ENCODE data around the gene TPRG1L.

Gene TPRG1L

GRCh38 chr1:3644273-3644672, 19.5 kb downstream of the TPRG1L start:
- Histone ChIP-seq H4K20me1 (ENCODE audit: insufficient read depth, low read length) (no peaks in the 10 kb centered on the region), H3K36me3 (replicated peaks; ENCODE audit: low read depth, low read length) (peaks cover 31% of the 10 kb centered on the region), H3K9ac (ENCODE audit: low read length) (no peak overlapping the region), H3K27me3 (ENCODE audit: low read depth, low read length) (no peaks in the 10 kb centered on the region), H3K9me3 (ENCODE audit: insufficient read depth, low read length) (no peaks in the 10 kb centered on the region), H2AFZ (ENCODE audit: low read depth, low read length) (no peak overlapping the region), H3K79me2 (ENCODE audit: low read length) (peaks cover 4% of the 10 kb centered on the region), H3K4me1 (ENCODE audit: low read length) (peaks cover 17% of the 10 kb centered on the region), H3K27ac (ENCODE audit: low read length) (no peak overlapping the region), H3K4me3 (ENCODE audit: low read length) (no peak overlapping the region), H3K4me2 (ENCODE audit: low read length) (no peak overlapping the region)
- TF ChIP-seq CTCF (IDR thresholded peaks at IDR 0.05; ENCODE audit: low read depth, low read length) (no peak), EZH2phosphoT487 (IDR thresholded peaks at IDR 0.05; ENCODE audit: low read depth) (no peak)

GRCh38 chr1:3645247-3645646, 20.4 kb downstream of the TPRG1L start:
- no peaks in the 10 kb centered on the region for H3K9me3 ChIP-seq (ENCODE audit: insufficient read depth, low read length)
- no peak overlapping the region for H3K4me2 ChIP-seq (ENCODE audit: low read length)
- H3K4me1 ChIP-seq (ENCODE audit: low read length): peaks cover 17% of the 10 kb centered on the region
- no peaks in the 10 kb centered on the region for H4K20me1 ChIP-seq (ENCODE audit: insufficient read depth, low read length)
- H3K9ac ChIP-seq (ENCODE audit: low read length): no peak overlapping the region
- H3K79me2 ChIP-seq (ENCODE audit: low read length): peaks cover 9% of the 10 kb centered on the region
- no peaks in the 10 kb centered on the region for H3K27me3 ChIP-seq (ENCODE audit: low read depth, low read length)
- TF ChIP-seq EZH2phosphoT487 (IDR thresholded peaks at IDR 0.05; ENCODE audit: low read depth): no peak
- no peak for TF ChIP-seq CTCF (IDR thresholded peaks at IDR 0.05; ENCODE audit: low read depth, low read length)
- no peak overlapping the region for H2AFZ ChIP-seq (ENCODE audit: low read depth, low read length)
- H3K27ac ChIP-seq (ENCODE audit: low read length): no peak overlapping the region
- H3K36me3 ChIP-seq (replicated peaks; ENCODE audit: low read depth, low read length): peaks cover 31% of the 10 kb centered on the region
- H3K4me3 ChIP-seq (ENCODE audit: low read length): no peak overlapping the region

GRCh38 chr1:3645666-3646355, 21.0 kb downstream of the TPRG1L start:
- H3K9ac ChIP-seq (ENCODE audit: low read length): no peak overlapping the region
- TF ChIP-seq EZH2phosphoT487 (IDR thresholded peaks at IDR 0.05; ENCODE audit: low read depth): no peak
- no peak for TF ChIP-seq CTCF (IDR thresholded peaks at IDR 0.05; ENCODE audit: low read depth, low read length)
- H3K79me2 ChIP-seq (ENCODE audit: low read length): peaks cover 9% of the 10 kb centered on the region
- H3K4me2 ChIP-seq (ENCODE audit: low read length): no peak overlapping the region
- H2AFZ ChIP-seq (ENCODE audit: low read depth, low read length): no peak overlapping the region
- H3K9me3 ChIP-seq (ENCODE audit: insufficient read depth, low read length): no peaks in the 10 kb centered on the region
- H4K20me1 ChIP-seq (ENCODE audit: insufficient read depth, low read length): no peaks in the 10 kb centered on the region
- H3K4me1 ChIP-seq (ENCODE audit: low read length): peaks cover 17% of the 10 kb centered on the region
- H3K27ac ChIP-seq (ENCODE audit: low read length): no peak overlapping the region
- no peaks in the 10 kb centered on the region for H3K27me3 ChIP-seq (ENCODE audit: low read depth, low read length)
- peaks cover 31% of the 10 kb centered on the region for H3K36me3 ChIP-seq (replicated peaks; ENCODE audit: low read depth, low read length)
- no peak overlapping the region for H3K4me3 ChIP-seq (ENCODE audit: low read length)

GRCh38 chr1:3646596-3646995, 21.8 kb downstream of the TPRG1L start:
- H3K27me3 ChIP-seq (ENCODE audit: low read depth, low read length): no peaks in the 10 kb centered on the region
- peaks cover 31% of the 10 kb centered on the region for H3K36me3 ChIP-seq (replicated peaks; ENCODE audit: low read depth, low read length)
- peaks cover 9% of the 10 kb centered on the region for H3K79me2 ChIP-seq (ENCODE audit: low read length)
- no peak overlapping the region for H3K9ac ChIP-seq (ENCODE audit: low read length)
- TF ChIP-seq EZH2phosphoT487 (IDR thresholded peaks at IDR 0.05; ENCODE audit: low read depth) (no peak), CTCF (IDR thresholded peaks at IDR 0.05; ENCODE audit: low read depth, low read length) (no peak)
- no peak overlapping the region for H2AFZ ChIP-seq (ENCODE audit: low read depth, low read length)
- H4K20me1 ChIP-seq (ENCODE audit: insufficient read depth, low read length): no peaks in the 10 kb centered on the region
- H3K4me2 ChIP-seq (ENCODE audit: low read length): no peak overlapping the region
- H3K4me1 ChIP-seq (ENCODE audit: low read length): peaks cover 17% of the 10 kb centered on the region
- no peak overlapping the region for H3K4me3 ChIP-seq (ENCODE audit: low read length)
- no peak overlapping the region for H3K27ac ChIP-seq (ENCODE audit: low read length)
- H3K9me3 ChIP-seq (ENCODE audit: insufficient read depth, low read length): no peaks in the 10 kb centered on the region

Measured in OCI-LY3 (cell line).